ENCODE data around the gene MBD3L2B.

The MBD3L2B gene

GRCh38 chr19:7006135-7006704 lies 15.0 kb downstream of the MBD3L2B start:
- Histone ChIP-seq H2AFZ (ENCODE audit: low read depth, low read length) (no peak overlapping the region), H3K4me3 (ENCODE audit: low read length) (no peak overlapping the region), H3K4me2 (ENCODE audit: low read length) (no peak overlapping the region), H3K9me3 (ENCODE audit: insufficient read depth, low read length) (no peaks in the 10 kb centered on the region), H3K27ac (ENCODE audit: low read length) (no peak overlapping the region), H3K4me1 (ENCODE audit: low read length) (peaks cover 3% of the 10 kb centered on the region; the same call in 1 of the 2 replicates), H3K27me3 (ENCODE audit: low read depth, low read length) (0 out of 2 replicates have a peak, but pooled peaks cover 3% of the 10 kb centered on the region), H3K79me2 (ENCODE audit: low read length) (no peaks in the 10 kb centered on the region), H3K36me3 (replicated peaks; ENCODE audit: low read depth, low read length) (no peaks in the 10 kb centered on the region), H3K9ac (ENCODE audit: low read length) (no peak overlapping the region), H4K20me1 (ENCODE audit: insufficient read depth, low read length) (no peaks in the 10 kb centered on the region)
- TF ChIP-seq CTCF (IDR thresholded peaks at IDR 0.05; ENCODE audit: low read depth, low read length): no peak
- no peak for TF ChIP-seq EZH2phosphoT487 (IDR thresholded peaks at IDR 0.05; ENCODE audit: low read depth)

GRCh38 chr19:7004313-7004931 lies 16.8 kb downstream of the MBD3L2B start:
- no peaks in the 10 kb centered on the region for H4K20me1 ChIP-seq (ENCODE audit: insufficient read depth, low read length)
- H2AFZ ChIP-seq (ENCODE audit: low read depth, low read length): peak overlapping the region; percentile 85
- H3K36me3 ChIP-seq (replicated peaks; ENCODE audit: low read depth, low read length): no peaks in the 10 kb centered on the region
- no peak overlapping the region for H3K27ac ChIP-seq (ENCODE audit: low read length)
- H3K9ac ChIP-seq (ENCODE audit: low read length): no peak overlapping the region
- H3K9me3 ChIP-seq (ENCODE audit: insufficient read depth, low read length): no peaks in the 10 kb centered on the region
- H3K4me1 ChIP-seq (ENCODE audit: low read length): peaks cover 9% of the 10 kb centered on the region; the same call in 1 of the 2 replicates
- peak overlapping the region; percentile 51; the same call in 1 of the 2 replicates for H3K4me3 ChIP-seq (ENCODE audit: low read length)
- H3K27me3 ChIP-seq (ENCODE audit: low read depth, low read length): peaks cover 17% of the 10 kb centered on the region
- H3K79me2 ChIP-seq (ENCODE audit: low read length): no peaks in the 10 kb centered on the region
- peak overlapping the region; percentile 69 for H3K4me2 ChIP-seq (ENCODE audit: low read length)
- TF ChIP-seq CTCF (IDR thresholded peaks at IDR 0.05; ENCODE audit: low read depth, low read length) (peak; percentile 89), EZH2phosphoT487 (IDR thresholded peaks at IDR 0.05; ENCODE audit: low read depth) (no peak)

- H2AFZ ChIP-seq (ENCODE audit: low read depth, low read length): no peak overlapping the region
- H3K79me2 ChIP-seq (ENCODE audit: low read length): no peaks in the 10 kb centered on the region
- H3K9me3 ChIP-seq (ENCODE audit: insufficient read depth, low read length): no peaks in the 10 kb centered on the region
- H3K36me3 ChIP-seq (replicated peaks; ENCODE audit: low read depth, low read length): no peaks in the 10 kb centered on the region
- no peak overlapping the region for H3K4me2 ChIP-seq (ENCODE audit: low read length)
- no peaks in the 10 kb centered on the region for H4K20me1 ChIP-seq (ENCODE audit: insufficient read depth, low read length)
- H3K4me1 ChIP-seq (ENCODE audit: low read length): peaks cover 6% of the 10 kb centered on the region; the same call in 1 of the 2 replicates
- H3K9ac ChIP-seq (ENCODE audit: low read length): no peak overlapping the region
- H3K27ac ChIP-seq (ENCODE audit: low read length): no peak overlapping the region
- H3K27me3 ChIP-seq (ENCODE audit: low read depth, low read length): peaks cover 14% of the 10 kb centered on the region
- TF ChIP-seq CTCF (IDR thresholded peaks at IDR 0.05; ENCODE audit: low read depth, low read length): no peak
- no peak for TF ChIP-seq EZH2phosphoT487 (IDR thresholded peaks at IDR 0.05; ENCODE audit: low read depth)
- H3K4me3 ChIP-seq (ENCODE audit: low read length): no peak overlapping the region
These were observed 20.4 kb downstream of the MBD3L2B start for GRCh38 chr19:7000816-7001215.

GRCh38 chr19:7000333-7000732 lies 20.9 kb downstream of the MBD3L2B start:
- TF ChIP-seq EZH2phosphoT487 (IDR thresholded peaks at IDR 0.05; ENCODE audit: low read depth): no peak
- TF ChIP-seq CTCF (IDR thresholded peaks at IDR 0.05; ENCODE audit: low read depth, low read length): no peak
- H3K27me3 ChIP-seq (ENCODE audit: low read depth, low read length): peaks cover 14% of the 10 kb centered on the region
- no peaks in the 10 kb centered on the region for H4K20me1 ChIP-seq (ENCODE audit: insufficient read depth, low read length)
- H3K4me2 ChIP-seq (ENCODE audit: low read length): no peak overlapping the region
- no peak overlapping the region for H3K9ac ChIP-seq (ENCODE audit: low read length)
- H3K4me3 ChIP-seq (ENCODE audit: low read length): no peak overlapping the region
- H3K9me3 ChIP-seq (ENCODE audit: insufficient read depth, low read length): no peaks in the 10 kb centered on the region
- no peaks in the 10 kb centered on the region for H3K36me3 ChIP-seq (replicated peaks; ENCODE audit: low read depth, low read length)
- H2AFZ ChIP-seq (ENCODE audit: low read depth, low read length): no peak overlapping the region
- peaks cover 6% of the 10 kb centered on the region; the same call in 1 of the 2 replicates for H3K4me1 ChIP-seq (ENCODE audit: low read length)
- H3K27ac ChIP-seq (ENCODE audit: low read length): no peak overlapping the region
- no peaks in the 10 kb centered on the region for H3K79me2 ChIP-seq (ENCODE audit: low read length)
